HG02852 (cell line): Measurements from ENCODE around the gene ZNF800.
A peak's percentile ranks its signal among the peaks of the same experiment; 100 is the strongest.
"Not testable (repeated sequence)": the region's sequence is repeated elsewhere in the genome, so short reads cannot be mapped to it uniquely, and the experiment has no call there.

Experiments
- ATAC-seq: cut with Tn5 transposase; IDR thresholded peaks from one replicate; pipeline ENCODE4 v1.9.1; 2021; ENCODE audit warnings: mild to moderate bottlenecking, moderate library complexity; ENCODE audit not compliant: unreplicated experiment

The ZNF800 gene, protein sequence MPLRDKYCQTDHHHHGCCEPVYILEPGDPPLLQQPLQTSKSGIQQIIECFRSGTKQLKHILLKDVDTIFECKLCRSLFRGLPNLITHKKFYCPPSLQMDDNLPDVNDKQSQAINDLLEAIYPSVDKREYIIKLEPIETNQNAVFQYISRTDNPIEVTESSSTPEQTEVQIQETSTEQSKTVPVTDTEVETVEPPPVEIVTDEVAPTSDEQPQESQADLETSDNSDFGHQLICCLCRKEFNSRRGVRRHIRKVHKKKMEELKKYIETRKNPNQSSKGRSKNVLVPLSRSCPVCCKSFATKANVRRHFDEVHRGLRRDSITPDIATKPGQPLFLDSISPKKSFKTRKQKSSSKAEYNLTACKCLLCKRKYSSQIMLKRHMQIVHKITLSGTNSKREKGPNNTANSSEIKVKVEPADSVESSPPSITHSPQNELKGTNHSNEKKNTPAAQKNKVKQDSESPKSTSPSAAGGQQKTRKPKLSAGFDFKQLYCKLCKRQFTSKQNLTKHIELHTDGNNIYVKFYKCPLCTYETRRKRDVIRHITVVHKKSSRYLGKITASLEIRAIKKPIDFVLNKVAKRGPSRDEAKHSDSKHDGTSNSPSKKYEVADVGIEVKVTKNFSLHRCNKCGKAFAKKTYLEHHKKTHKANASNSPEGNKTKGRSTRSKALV

GRCh38 chr7:127392566-127393367, at the start of gene ZNF800:
ZNF800 (minus strand) TSS chr7:127392708; CDS start chr7:127391557, 1,151 bp downstream.
- ATAC-seq: peak; percentile 84

GRCh38 chr7:127440206-127440605, 47.7 kb upstream of the ZNF800 start:
- ATAC-seq: no peak

- ATAC-seq: no peak
Measured at GRCh38 chr7:127438836-127439235, 46.3 kb upstream of the ZNF800 start.

DNA sequence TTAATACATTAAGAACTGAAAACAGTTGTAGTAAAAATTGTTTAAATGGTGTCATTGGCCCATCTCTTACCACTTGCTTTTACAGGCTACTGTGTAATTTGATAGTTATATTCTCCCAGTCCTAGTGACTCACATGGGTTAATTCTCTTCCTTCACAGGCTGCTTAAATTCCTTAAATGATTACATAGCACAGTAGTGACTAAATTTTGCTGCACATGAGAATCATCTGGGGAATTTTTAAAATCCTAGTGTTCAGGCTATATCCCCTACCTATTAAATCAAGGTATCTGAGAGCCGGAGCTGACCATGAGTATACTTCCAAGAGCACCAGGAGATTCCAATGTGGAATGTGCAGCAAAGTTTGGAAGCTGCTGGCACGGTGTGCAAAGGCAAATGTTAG, 45.3 kb upstream of the ZNF800 start:
- ATAC-seq: no peak

DNA sequence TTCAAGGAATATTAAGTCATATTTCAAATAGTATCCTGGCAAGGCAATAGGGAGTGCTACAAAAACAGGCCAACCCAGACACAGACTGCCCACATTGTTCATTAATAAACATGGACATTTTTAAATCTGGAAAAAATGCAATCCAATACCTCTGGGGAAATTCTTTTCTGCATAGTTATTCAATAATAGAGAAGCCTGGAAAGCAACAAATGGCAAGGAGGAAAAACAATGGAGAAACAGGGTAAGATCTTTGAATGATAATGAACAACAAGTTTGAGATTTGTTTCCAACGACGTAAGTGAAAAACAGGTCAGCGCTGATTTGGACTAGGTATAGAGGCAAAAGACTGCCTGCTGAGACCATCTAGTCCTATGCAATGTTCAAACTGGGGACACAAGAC, 44.7 kb upstream of the ZNF800 start:
- no peak for ATAC-seq

DNA sequence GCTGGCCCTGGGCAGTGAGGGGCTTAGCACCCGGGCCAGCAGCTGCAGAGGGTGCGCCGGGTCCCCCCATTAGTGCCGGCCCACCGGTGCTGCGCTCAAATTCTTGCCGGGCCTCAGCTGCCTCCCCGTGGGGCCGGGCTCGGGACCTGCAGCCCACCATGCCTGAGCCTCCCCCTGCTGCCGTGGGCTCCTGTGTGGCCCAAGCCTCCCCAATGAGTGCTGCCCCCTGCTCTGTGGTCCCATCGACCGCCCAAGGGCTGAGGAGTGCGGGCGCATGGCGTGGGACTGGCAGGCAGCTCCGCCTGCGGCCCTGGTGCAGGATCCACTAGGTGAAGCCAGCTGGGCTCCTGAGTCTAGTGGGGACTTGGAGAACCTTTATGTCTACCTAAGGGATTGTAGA, 36.8 kb upstream of the ZNF800 start:
- ATAC-seq: not testable (repeated sequence)

DNA sequence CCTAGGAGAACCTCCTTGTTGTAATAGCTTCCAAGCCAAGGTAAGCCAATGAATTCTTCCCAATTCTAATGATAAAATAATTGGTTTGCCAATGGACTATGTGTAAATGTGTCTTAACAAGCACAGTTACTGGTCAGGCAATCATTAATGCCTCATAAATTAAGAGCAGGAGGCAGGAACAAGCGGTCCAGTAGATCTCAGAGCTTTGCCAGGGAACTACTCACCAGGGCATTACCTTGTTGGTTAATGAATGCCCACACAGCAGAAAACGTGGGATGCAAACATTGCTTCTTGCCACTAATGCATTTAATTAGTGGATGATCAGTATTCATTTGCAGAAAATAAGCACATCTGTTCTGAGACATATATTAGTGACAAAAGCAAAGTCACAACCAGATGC, 26.7 kb upstream of the ZNF800 start:
- ATAC-seq: no peak

DNA sequence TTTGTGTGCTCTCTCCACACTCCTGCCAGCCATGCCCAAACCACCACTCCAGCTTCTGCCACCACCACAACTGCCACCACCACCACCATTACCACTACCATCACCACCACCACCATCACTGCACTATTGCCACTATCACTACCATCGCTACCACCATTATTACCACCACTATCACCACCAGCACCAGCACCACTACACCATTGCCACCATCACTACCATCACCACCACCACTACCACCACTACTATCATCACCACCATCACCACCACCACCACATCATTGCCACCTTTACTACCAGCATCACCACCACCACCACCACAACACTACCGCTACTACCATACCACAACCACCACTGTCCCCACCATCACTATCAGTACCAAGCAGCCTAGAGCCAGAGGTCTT, 26.0 kb upstream of the ZNF800 start:
- no peak for ATAC-seq

DNA sequence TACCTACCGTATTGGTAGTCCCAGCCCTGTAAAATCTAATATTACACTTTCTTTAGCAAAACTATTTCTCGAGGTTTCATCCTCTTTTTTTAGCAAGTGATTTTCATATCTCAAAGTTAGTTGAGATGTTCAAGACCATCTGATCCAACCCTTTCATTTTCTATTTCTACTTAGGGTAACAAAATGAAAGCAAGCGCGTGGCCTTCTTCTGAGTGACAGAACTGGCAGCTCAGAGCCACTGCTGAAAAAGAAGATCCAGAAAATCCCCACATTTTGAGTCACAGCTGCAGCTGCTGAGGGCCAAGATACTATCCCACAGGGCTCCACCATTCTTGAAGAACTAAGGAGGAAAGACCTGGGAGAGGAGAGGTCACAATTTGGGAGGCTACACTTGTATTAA, 24.8 kb upstream of the ZNF800 start:
- peak; percentile 79 for ATAC-seq

GRCh38 chr7:127415060-127415742, 22.7 kb upstream of the ZNF800 start:
- ATAC-seq: no peak

- ATAC-seq: peak; percentile 62
Measured at GRCh38 chr7:127413962-127414361, 21.5 kb upstream of the ZNF800 start.

DNA sequence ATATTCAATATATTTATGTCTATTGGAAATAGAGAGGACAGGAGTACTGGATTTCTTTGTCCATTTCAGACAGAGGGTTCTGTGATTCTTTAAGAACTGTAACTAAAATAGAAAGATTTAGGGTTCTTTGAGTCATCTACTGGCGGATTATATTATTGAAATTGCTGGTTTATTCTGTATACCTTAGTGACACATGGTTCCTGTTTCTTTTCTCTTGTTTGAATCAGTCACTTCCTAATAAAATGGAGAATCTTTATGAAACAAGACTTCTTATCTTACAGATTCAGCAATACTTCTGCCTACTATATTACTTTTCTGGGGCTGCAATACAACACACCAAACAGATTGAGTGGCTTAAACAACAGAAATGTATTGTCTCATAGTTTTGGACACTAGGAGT, 20.8 kb upstream of the ZNF800 start:
- no peak for ATAC-seq

GRCh38 chr7:127411176-127411575, 18.7 kb upstream of the ZNF800 start:
- no peak for ATAC-seq

DNA sequence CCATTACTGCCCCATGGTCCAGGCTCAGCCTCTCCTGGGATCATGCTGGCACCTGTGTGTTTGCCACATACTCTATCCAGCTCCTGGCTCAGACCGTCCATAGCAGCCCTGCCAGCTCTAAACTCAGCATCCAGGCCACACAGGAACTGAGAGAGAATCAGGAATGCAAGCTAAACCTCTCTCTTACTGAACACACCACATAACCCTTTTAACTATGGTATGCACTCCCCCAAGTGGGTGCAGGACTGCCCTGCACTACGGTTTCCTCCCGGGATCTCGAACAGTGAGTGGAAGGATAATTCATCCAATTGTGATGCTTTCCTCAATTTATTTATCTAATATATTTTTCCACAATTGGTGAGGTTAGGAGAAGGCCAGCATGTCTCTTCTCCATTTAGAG, 17.1 kb upstream of the ZNF800 start:
- no peak for ATAC-seq

- ATAC-seq: peak; percentile 82
Measured at GRCh38 chr7:127404286-127405072, 12.0 kb upstream of the ZNF800 start.

DNA sequence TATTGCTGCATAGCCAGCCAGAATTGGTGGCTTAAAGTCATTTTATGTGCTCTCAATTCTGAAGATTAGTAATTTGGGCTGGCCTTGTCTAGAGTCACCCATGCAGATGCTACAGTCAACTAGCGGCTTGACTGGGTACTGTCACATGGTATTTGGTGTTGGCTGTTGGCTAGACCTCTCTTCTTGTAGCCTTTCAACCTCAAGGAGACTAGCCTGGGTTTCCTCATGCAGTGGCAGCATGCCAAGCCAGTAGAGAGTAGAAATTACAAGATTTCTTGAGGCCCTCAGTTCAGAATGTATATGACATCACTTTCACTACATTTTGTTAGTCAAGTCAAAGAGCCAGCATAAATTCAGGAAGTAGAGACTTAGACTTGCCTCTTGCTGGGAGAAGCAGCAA, 3.7 kb upstream of the ZNF800 start:
- ATAC-seq: no peak

DNA sequence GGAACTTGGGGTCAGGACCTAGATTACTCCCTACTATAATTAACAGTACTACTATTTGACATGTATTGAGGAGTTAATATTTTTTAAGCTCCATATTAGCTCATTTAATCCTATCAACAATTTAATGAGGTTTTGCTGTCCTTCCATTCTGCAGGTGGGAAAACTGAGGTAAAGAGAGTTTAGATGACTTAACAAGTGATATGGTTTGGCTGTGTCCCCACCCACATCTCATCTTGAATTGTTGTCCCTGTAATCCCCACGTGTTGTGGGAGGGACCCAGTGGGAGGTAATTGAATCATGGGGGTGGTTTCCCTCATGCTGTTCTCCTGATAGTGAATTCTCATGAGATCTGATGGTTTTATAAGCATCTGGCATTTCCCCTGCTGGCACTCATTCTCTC, 2.6 kb upstream of the ZNF800 start:
- not testable (repeated sequence) for ATAC-seq

- ATAC-seq: no peak
Measured at GRCh38 chr7:127393368-127394058, 1.0 kb upstream of the ZNF800 start.

DNA sequence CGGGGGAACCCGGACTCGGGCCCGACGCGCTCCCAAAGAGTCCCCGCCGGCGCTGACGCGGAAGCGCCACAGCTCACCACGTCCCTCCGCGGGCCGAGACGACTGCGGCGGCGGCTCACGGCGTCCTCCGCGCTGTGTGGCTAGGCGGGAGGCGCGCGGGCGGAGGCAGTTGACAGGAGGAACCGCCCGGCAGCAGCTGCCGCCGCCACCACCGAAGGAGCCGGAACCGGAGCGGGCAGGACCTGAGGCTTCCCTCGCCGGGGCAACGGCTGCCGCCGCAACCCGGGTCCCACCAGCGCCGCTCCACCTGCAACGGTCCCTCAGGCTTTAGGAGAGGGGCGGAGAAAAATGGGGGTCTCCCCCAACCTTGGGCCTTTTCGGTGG, 334 bp downstream of the ZNF800 start:
- ATAC-seq: peak; percentile 40
